HepG2 (cell line): ENCODE results near the gene SLC2A11. TPM values are rescaled to one million over a fixed set of nuclear protein-coding genes. Genes with fewer than 3 reads are reported as not detected.
A peak's percentile ranks its signal among the peaks of the same experiment; 100 is the strongest.

Experiments used
- ATAC-seq: fragments of 200-7000 bp; cut with Tn5 transposase; 3 replicates; pipeline ENCODE4 v1.9.1; 2020; ENCODE audit warnings: mild to moderate bottlenecking, moderate library complexity
- BruUV-seq: library from RNA; stranded (reverse); fragments of 400-500 nt; replicated peaks from 2 replicates; lab custom pipeline; 2021; lab: Mats Ljungman, UMichigan
- CTCF ChIA-PET: fragments of 300-600 bp; formaldehyde crosslinking; extraction: SDS; loops from one replicate; lab custom pipeline; 2021; ENCODE audit warnings: low total read pairs, inconsistent platforms, low intra/inter-chr PET ratio; lab: Yijun Ruan, JAX
- POLR2A ChIA-PET: fragments of 350-600 bp; sonication (Branson Sonifier 250); formaldehyde crosslinking; loops from one replicate; lab custom pipeline; 2020; ENCODE audit warnings: antibody characterized with exemption, inconsistent platforms; lab: Yijun Ruan, JAX
- DNase-seq: peaks from one replicate; pipeline ENCODE4 v3.0.0-alpha.2; 2015; ENCODE audit warnings: low spot score
- FAIRE-seq: peaks from 3 replicates; lab custom pipeline; 2011; peaks lifted over from hg19 to GRCh38; lab: Jason Lieb, UNC
- H2AFZ ChIP-seq: one replicate; pipeline ENCODE4 v1.6.1; 2011; ENCODE audit warnings: low read length, inconsistent platforms
- H3K27ac ChIP-seq: fragments of 300-600 bp; 3 replicates; pipeline ENCODE4 v1.8.0; 2011; ENCODE audit warnings: mixed run types, mild to moderate bottlenecking, mixed read lengths, low read length, inconsistent platforms; ENCODE audit not compliant: insufficient read depth; ENCODE audit errors: extremely low read length
- H3K27me3 ChIP-seq, 2 experiments: fragments of 200-600 bp in 1 of 2; 2 replicates in 1 of 2; 3 replicates in 1 of 2; pipeline versions ENCODE4 v1.6.0 to v1.8.0; 2011; ENCODE audit warnings: low read length in 2 of 2, mild to moderate bottlenecking in 2 of 2, moderate library complexity in 2 of 2, inconsistent platforms in 1 of 2; ENCODE audit not compliant: insufficient read depth in 2 of 2, control insufficient read depth in 1 of 2
- H3K36me3 ChIP-seq, 2 experiments: fragments of 200-600 bp in 1 of 2; replicated peaks in 1 of 2; 2 replicates in 1 of 2; 3 replicates in 1 of 2; pipeline versions ENCODE4 v1.5.1 to v1.8.0; 2011; ENCODE audit warnings: low read length in 2 of 2, inconsistent platforms in 1 of 2; ENCODE audit not compliant: insufficient read depth in 2 of 2, control insufficient read depth in 1 of 2
- H3K4me1 ChIP-seq: 2 replicates; pipeline ENCODE4 v1.5.1; 2012; ENCODE audit warnings: low read length, inconsistent platforms; ENCODE audit not compliant: insufficient read depth
- H3K4me2 ChIP-seq: 2 replicates; pipeline ENCODE4 v1.6.0; 2011; ENCODE audit warnings: low read depth, low read length, inconsistent platforms
- H3K4me3 ChIP-seq, 3 experiments: fragments of 200-600 bp in 1 of 3; sonication (generic), shearing (Covaris generic) in 1 of 3; replicated peaks in 1 of 3; 2 replicates each; pipeline ENCODE4 v1.5.1; 2011 to 2016; ENCODE audit warnings: low read length in 3 of 3, inconsistent platforms in 2 of 3, low read depth in 2 of 3, mild to moderate bottlenecking in 2 of 3, control low read depth in 1 of 3, mixed read lengths in 1 of 3; ENCODE audit not compliant: insufficient read depth in 1 of 3
- H3K79me2 ChIP-seq: one replicate; pipeline ENCODE4 v1.6.1; 2011; ENCODE audit warnings: low read length, inconsistent platforms; ENCODE audit not compliant: insufficient read depth
- H3K9ac ChIP-seq: 2 replicates; pipeline ENCODE4 v1.6.0; 2011; ENCODE audit warnings: mild to moderate bottlenecking, low read depth, low read length, inconsistent platforms; ENCODE audit not compliant: insufficient read depth
- H3K9me3 ChIP-seq: 2 replicates; pipeline ENCODE4 v1.5.1; 2012; ENCODE audit warnings: mild to moderate bottlenecking, low read length
- H4K20me1 ChIP-seq: 2 replicates; pipeline ENCODE4 v1.6.0; 2011; ENCODE audit warnings: inconsistent platforms, mild to moderate bottlenecking, low read length, moderate library complexity; ENCODE audit not compliant: insufficient read depth
- CBX1 ChIP-seq: IDR thresholded peaks from one replicate; pipeline ENCODE4 v1.6.1; 2016; ENCODE audit warnings: antibody characterized with exemption, low read depth
- FIP1L1 ChIP-seq: fragments of 200-400 bp; formaldehyde crosslinking; IDR thresholded peaks from 2 replicates; pipeline ENCODE4 v1.6.1; 2018; ENCODE audit warnings: low read depth, mild to moderate bottlenecking, low read length, moderate library complexity, borderline replicate concordance; ENCODE audit not compliant: insufficient read depth
- GTF3A ChIP-seq: sonication (generic); formaldehyde crosslinking; conservative IDR thresholded peaks from 2 replicates; pipeline ENCODE4 v1.4.0; 2020; ENCODE audit warnings: mild to moderate bottlenecking, missing genetic modification reagents
- NAIF1 ChIP-seq: sonication (generic); formaldehyde crosslinking; IDR thresholded peaks from 2 replicates; pipeline ENCODE4 v1.5.0; 2020; ENCODE audit warnings: mild to moderate bottlenecking, missing genetic modification reagents, borderline replicate concordance
- NFYC ChIP-seq: IDR thresholded peaks from 2 replicates; pipeline ENCODE4 v1.6.1; 2016; ENCODE audit warnings: missing genetic modification reagents, missing compliant biosample characterization
- RFX3 ChIP-seq: IDR thresholded peaks from 2 replicates; pipeline ENCODE4 v1.6.1; 2016; ENCODE audit warnings: missing biosample characterization, missing genetic modification reagents
- TRIM22 ChIP-seq: fragments of 450-650 bp; IDR thresholded peaks from 2 replicates; pipeline ENCODE4 v1.6.1; 2017
- UBTF ChIP-seq: sonication (generic); formaldehyde crosslinking; IDR thresholded peaks from 2 replicates; pipeline ENCODE4 v1.4.0; 2020; ENCODE audit warnings: mild to moderate bottlenecking, missing genetic modification reagents
- ZC3H4 ChIP-seq: sonication (generic); formaldehyde crosslinking; IDR thresholded peaks from 2 replicates; pipeline ENCODE4 v1.4.0; 2020; ENCODE audit warnings: missing genetic modification reagents, borderline replicate concordance
- ZNF121 ChIP-seq: sonication (generic); formaldehyde crosslinking; IDR thresholded peaks from 2 replicates; pipeline ENCODE4 v1.5.0; 2020; ENCODE audit warnings: mild to moderate bottlenecking, missing genetic modification reagents
- ZNF329 ChIP-seq: sonication (generic); formaldehyde crosslinking; IDR thresholded peaks from 2 replicates; pipeline ENCODE4 v1.9.0; 2021; ENCODE audit warnings: low read depth, mild to moderate bottlenecking, missing genetic modification reagents
- WGBS: methylation state at CpG from one replicate; pipeline ENCODE4 v1.1.6; 2017; ENCODE audit warnings: low lambda C conversion rate; 5-methylcytosine and 5-hydroxymethylcytosine counted together
- in situ Hi-C: cut with HindIII; loops from 2 replicates; pipeline ENCODE4 v1.10.0; 2017; ENCODE audit warnings: low pct_unique_long_range_greater_than_20kb; ENCODE audit not compliant: extremely low pct_ligation_motif_present
- intact Hi-C: fragments of 100-400 bp; cut with micrococcal nuclease; formaldehyde crosslinking; loops from one replicate; pipeline ENCODE4 v1.10.0; 2022; ENCODE audit not compliant: unreplicated experiment
- polyA plus RNA-seq, 8 experiments: library from polyadenylated mRNA; depleted of rRNA in 3 of 8; stranded (reverse) in 7 of 8; unstranded in 1 of 8; fragments of >200 nt; fragmentation: Illumina TruSeq in 4 of 8; extraction: Trizol in 4 of 8; gene quantifications; 2 replicates each; pipeline versions ENCODE4 v1.2.1 to v1.2.3, GENCODE V29; 2011 to 2016; ENCODE audit warnings: low read depth in 4 of 8, missing spikeins in 1 of 8, mixed read lengths in 1 of 8; ENCODE audit not compliant: insufficient read depth in 1 of 8
- total RNA-seq, 5 experiments: library from RNA; depleted of rRNA; stranded (reverse); fragments of >200 nt; fragmentation: Illumina TruSeq; extraction: Trizol; gene quantifications; 2 replicates each; pipeline ENCODE4 v1.2.3, GENCODE V29; 2016; ENCODE audit warnings: low read depth in 1 of 5
- TF ChIP-seq, protein P1 (sequence below): sonication (generic); formaldehyde crosslinking; IDR thresholded peaks from 2 replicates; pipeline ENCODE4 v1.4.0; 2020; ENCODE audit warnings: missing genetic modification reagents
- TF ChIP-seq, protein P2 (sequence below): sonication (generic); formaldehyde crosslinking; IDR thresholded peaks from 2 replicates; pipeline ENCODE4 v1.8.1; 2023; ENCODE audit warnings: missing genetic modification reagents, inconsistent platforms, borderline replicate concordance

SLC2A11 gene
- total and polyA plus RNA-seq, 2 of the 13 experiments (the other 11 are each of a cell fraction or from before 2014, with no cell fraction given), result 15.2 to 15.4 TPM

GRCh38 chr22:23817146-23817545 is 40.5 kb upstream of the SLC2A11 start:
- no peak for TF ChIP-seq CBX1
- TF ChIP-seq NFYC, result no peak
- TF ChIP-seq ZC3H4, result no peak
- TF ChIP-seq ZNF121 (CRISPR knock-in tag), result no peak
- no peak for TF ChIP-seq GTF3A
- no peak for TF ChIP-seq NAIF1 (CRISPR knock-in tag)
- TF ChIP-seq TRIM22, result no peak
- TF ChIP-seq UBTF (CRISPR knock-in tag), result no peak
- TF ChIP-seq, protein P1, sequence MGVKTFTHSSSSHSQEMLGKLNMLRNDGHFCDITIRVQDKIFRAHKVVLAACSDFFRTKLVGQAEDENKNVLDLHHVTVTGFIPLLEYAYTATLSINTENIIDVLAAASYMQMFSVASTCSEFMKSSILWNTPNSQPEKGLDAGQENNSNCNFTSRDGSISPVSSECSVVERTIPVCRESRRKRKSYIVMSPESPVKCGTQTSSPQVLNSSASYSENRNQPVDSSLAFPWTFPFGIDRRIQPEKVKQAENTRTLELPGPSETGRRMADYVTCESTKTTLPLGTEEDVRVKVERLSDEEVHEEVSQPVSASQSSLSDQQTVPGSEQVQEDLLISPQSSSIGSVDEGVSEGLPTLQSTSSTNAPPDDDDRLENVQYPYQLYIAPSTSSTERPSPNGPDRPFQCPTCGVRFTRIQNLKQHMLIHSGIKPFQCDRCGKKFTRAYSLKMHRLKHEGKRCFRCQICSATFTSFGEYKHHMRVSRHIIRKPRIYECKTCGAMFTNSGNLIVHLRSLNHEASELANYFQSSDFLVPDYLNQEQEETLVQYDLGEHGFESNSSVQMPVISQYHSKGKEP (CRISPR knock-in tag), result no peak
- TF ChIP-seq ZNF329 (CRISPR knock-in tag), result no peak
- TF ChIP-seq, protein P2, sequence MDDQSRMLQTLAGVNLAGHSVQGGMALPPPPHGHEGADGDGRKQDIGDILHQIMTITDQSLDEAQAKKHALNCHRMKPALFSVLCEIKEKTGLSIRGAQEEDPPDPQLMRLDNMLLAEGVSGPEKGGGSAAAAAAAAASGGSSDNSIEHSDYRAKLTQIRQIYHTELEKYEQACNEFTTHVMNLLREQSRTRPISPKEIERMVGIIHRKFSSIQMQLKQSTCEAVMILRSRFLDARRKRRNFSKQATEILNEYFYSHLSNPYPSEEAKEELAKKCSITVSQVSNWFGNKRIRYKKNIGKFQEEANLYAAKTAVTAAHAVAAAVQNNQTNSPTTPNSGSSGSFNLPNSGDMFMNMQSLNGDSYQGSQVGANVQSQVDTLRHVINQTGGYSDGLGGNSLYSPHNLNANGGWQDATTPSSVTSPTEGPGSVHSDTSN (CRISPR knock-in tag), result no peak
- no peak for TF ChIP-seq RFX3
- no peak for TF ChIP-seq FIP1L1
- ATAC-seq (no peak; the same call in 2 of the 3 replicates), DNase-seq (no peak), FAIRE-seq (no peak)
- Histone ChIP-seq H3K4me2 (no peak overlapping the region), H3K79me2 (no peaks in the 10 kb centered on the region), H3K27me3 (no peaks in the 10 kb centered on the region), H3K4me3 (no peak overlapping the region), H4K20me1 (no peaks in the 10 kb centered on the region), H2AFZ (no peak overlapping the region), H3K9ac (no peak overlapping the region), H3K4me1 (no peaks in the 10 kb centered on the region), H3K36me3 (peaks cover 26 to 43% of the 10 kb centered on the region in 2 experiments), H3K9me3 (no peaks in the 10 kb centered on the region), H3K27ac (no peak overlapping the region)
- ChIA-PET POLR2A (no interaction called here), CTCF (no interaction called here)
- intact Hi-C loops (no loop called here), in situ Hi-C loops (no loop called here)
- WGBS, result 97% methylated on average over 6 of the region's 6 CpGs
- BruUV-seq, result TSS peak; percentile 16
